ENCODE measurements around the gene GDF9.

- TF ChIP-seq CTCF (IDR thresholded peaks at IDR 0.05) (no peak), POLR2A (IDR thresholded peaks at IDR 0.05) (no peak)
Observed at GRCh38 chr5:132812123-132812765, 54.0 kb downstream of the GDF9 start.
